Fibroblast of mammary gland (primary cell): Measurements from ENCODE around the gene USP21.

ENCODE experiments used
- DNase-seq: peaks from one replicate; pipeline ENCODE4 v3.0.0-alpha.2; 2010; ENCODE audit warnings: low read depth
- H3K4me3 ChIP-seq: 2 replicates; pipeline ENCODE4 v1.5.1; 2011; ENCODE audit warnings: low read depth, mild to moderate bottlenecking, low read length, moderate library complexity; ENCODE audit not compliant: control insufficient read depth
- CTCF ChIP-seq: conservative IDR thresholded peaks from 2 replicates; pipeline ENCODE4 v1.5.1; 2011; ENCODE audit warnings: low read depth, low read length, inconsistent platforms; ENCODE audit not compliant: control insufficient read depth, insufficient read depth

Gene USP21

GRCh38 chr1:161197560-161198193, 38.4 kb downstream of the USP21 start:
- no peak for TF ChIP-seq CTCF
- DNase-seq, result peak; percentile 43
- H3K4me3 ChIP-seq, result peak overlapping the region; percentile 85

- H3K4me3 ChIP-seq, result peak overlapping the region; percentile 85
- no peak for TF ChIP-seq CTCF
- DNase-seq, result peak; percentile 48
These were observed 39.0 kb downstream of the USP21 start for GRCh38 chr1:161198194-161198896.

DNA sequence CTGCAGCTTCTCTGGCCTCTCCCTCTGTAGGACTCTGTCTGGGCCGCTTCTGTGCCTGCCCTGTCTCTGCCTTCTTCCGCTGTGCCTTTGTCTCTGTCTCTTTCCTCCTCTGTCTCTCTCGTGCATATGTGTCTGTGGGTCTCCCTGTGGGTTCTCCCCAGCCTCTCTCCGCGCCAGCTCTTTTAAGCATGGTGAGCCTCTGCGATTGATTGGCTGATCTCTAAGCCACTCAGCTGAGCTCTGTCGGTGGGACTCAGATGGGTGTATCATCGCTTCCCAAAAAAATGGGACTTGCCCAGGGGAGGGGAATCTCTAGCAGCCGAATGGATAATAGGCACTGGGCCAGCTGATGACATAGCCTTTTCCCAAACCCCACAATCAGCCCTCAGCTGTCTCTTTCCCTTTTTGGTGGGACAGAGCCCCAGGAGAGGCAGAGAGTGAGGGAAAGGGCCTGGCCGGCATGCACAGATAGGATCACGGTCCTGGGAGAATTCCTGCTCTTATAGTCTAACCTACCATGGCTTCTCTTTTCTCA, 39.7 kb downstream of the USP21 start, which contains the start of gene ADAMTS4:
Gene ADAMTS4 (minus strand): TSS at position 158 of the 535 bp plus-strand sequence. CDS start 427 bp downstream, outside the sequence.
- TF ChIP-seq CTCF, result no peak
- peak within 1 kb of the TSS; percentile 85 for H3K4me3 ChIP-seq
- peak; percentile 98 for DNase-seq

GRCh38 chr1:161199506-161200139, 40.3 kb downstream of the USP21 start:
- DNase-seq, result no peak
- H3K4me3 ChIP-seq, result peak overlapping the region; percentile 14
- TF ChIP-seq CTCF, result no peak

DNA sequence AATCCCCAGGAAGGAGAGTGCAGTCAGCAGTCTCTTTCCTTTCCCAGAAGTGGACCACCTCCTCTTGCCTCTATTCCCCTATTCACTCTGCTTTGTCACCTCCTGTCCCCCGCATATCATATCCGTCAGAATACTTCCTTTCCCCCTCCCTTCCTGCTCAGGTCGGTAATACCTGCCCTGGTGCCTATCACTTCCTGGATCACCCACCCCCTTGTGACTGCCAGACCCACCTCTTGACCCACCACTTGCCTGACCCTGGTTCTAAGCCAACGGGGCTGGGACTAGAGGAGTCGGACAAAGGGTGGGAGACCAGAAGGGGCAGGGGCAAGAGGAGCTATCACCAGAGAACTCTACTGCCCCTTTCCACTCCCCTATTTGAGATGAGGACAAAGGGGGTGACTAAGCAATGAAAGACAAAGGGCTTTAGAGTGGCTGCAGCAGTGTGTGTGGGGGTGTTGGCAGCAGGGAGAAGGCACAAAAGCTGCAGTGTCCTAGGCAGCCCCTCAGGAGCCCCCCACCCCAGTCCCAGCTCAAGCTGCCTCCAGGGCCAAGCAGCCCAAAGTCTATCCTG, 41.2 kb downstream of the USP21 start:
- H3K4me3 ChIP-seq, result no peak overlapping the region
- no peak for TF ChIP-seq CTCF
- peak; percentile 34 for DNase-seq
